ENCODE results near the gene DDX18. TPM values are rescaled to one million over a fixed set of nuclear protein-coding genes. Genes with fewer than 3 reads are reported as not detected.
A peak's percentile ranks its signal among the peaks of the same experiment; 100 is the strongest.

DDX18 gene
- total RNA-seq, 1 experiment from 2014 or later: 76.0 TPM

DNA sequence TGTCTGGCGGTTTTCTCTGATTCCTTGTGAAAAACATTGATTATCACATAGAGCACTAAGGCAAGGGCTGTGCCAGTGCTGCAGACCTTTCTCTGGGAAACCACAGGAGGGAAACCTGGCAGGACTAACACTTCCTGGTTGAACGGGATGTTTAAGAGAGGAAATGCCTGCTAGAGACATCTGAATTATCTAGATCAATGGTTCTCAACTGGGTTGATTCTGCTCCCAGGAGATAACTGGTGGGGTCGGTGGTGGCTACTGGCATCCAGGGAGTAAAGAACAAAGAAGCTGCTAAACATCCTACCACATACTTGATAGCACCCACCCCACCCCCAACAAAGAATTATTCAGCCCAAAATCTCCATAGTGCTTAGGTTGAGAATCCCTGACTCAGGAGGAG, 37.5 kb downstream of the DDX18 start:
- no TSS peak for BruUV-seq (replicated peaks)
- H3F3A ChIP-seq (ENCODE audit: insufficient read depth, low read depth): peaks cover 12% of the 10 kb centered on the region; the same call in 1 of the 2 replicates
- no peak for TF ChIP-seq EZH2 (IDR thresholded peaks at IDR 0.05; ENCODE audit: low read depth)
- TF ChIP-seq, protein P1, sequence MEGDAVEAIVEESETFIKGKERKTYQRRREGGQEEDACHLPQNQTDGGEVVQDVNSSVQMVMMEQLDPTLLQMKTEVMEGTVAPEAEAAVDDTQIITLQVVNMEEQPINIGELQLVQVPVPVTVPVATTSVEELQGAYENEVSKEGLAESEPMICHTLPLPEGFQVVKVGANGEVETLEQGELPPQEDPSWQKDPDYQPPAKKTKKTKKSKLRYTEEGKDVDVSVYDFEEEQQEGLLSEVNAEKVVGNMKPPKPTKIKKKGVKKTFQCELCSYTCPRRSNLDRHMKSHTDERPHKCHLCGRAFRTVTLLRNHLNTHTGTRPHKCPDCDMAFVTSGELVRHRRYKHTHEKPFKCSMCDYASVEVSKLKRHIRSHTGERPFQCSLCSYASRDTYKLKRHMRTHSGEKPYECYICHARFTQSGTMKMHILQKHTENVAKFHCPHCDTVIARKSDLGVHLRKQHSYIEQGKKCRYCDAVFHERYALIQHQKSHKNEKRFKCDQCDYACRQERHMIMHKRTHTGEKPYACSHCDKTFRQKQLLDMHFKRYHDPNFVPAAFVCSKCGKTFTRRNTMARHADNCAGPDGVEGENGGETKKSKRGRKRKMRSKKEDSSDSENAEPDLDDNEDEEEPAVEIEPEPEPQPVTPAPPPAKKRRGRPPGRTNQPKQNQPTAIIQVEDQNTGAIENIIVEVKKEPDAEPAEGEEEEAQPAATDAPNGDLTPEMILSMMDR (conservative IDR thresholded peaks at IDR 0.05): no peak
- no peaks in the 10 kb centered on the region for H3K36me3 ChIP-seq (ENCODE audit: low read depth)
- CTCF ChIA-PET: interaction anchor here (0.6 kb wide), 1 partner anchor 151 kb away, joined by 3 read pairs; no protein-coding TSS in a partner anchor
- no peaks in the 10 kb centered on the region for H3K9me3 ChIP-seq (ENCODE audit: insufficient read depth, low read depth)
- no peaks in the 10 kb centered on the region for H3K79me2 ChIP-seq (ENCODE audit: low read depth)
- DNase-seq: peak in 1 of 2 experiments; percentile 10
- H3K4me2 ChIP-seq: no peak overlapping the region
- POLR2A ChIA-PET (ENCODE audit: unreplicated experiment): no interaction called here
- no peak overlapping the region for H2AFZ ChIP-seq
- peaks cover 13% of the 10 kb centered on the region for H3K4me1 ChIP-seq (replicated peaks; ENCODE audit: insufficient read depth)
- H3K27me3 ChIP-seq (ENCODE audit: insufficient read depth, low read depth): peaks cover 70% of the 10 kb centered on the region
- intact Hi-C loops (cut with micrococcal nuclease; ENCODE audit: unreplicated experiment): no loop called here
- H3K27ac ChIP-seq: no peak overlapping the region
- no peaks in the 10 kb centered on the region for H4K20me1 ChIP-seq (ENCODE audit: insufficient read depth)
- no peak overlapping the region for H3K4me3 ChIP-seq
- no peaks in the 10 kb centered on the region for H3K9me2 ChIP-seq (ENCODE audit: insufficient read depth)

DNA sequence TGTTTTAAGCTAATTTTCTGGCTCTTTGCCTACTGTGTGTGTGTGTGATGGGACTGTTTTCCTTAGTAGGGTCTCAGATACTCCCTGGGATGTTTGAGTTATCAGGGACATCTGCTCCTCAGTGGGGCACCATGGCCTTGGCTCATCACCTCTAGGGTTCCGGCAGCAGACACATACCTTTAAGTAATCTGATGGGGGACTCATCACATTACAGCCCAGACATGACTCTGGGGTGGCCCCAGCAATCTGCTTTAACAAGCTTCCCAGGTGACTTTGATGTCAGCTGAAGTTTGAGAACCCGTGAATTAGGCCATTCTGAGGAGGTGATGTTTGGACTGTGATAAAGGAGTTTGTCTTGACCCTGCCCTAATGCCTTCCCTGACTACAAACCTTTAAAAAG, 38.8 kb downstream of the DDX18 start:
- Histone ChIP-seq H3K9me2 (ENCODE audit: insufficient read depth) (no peaks in the 10 kb centered on the region), H4K20me1 (ENCODE audit: insufficient read depth) (no peaks in the 10 kb centered on the region), H3K27ac (no peak overlapping the region), H3K36me3 (ENCODE audit: low read depth) (no peaks in the 10 kb centered on the region), H3K27me3 (ENCODE audit: insufficient read depth, low read depth) (peaks cover 56% of the 10 kb centered on the region), H3K4me1 (replicated peaks; ENCODE audit: insufficient read depth) (peaks cover 13% of the 10 kb centered on the region), H3F3A (ENCODE audit: insufficient read depth, low read depth) (peaks cover 14% of the 10 kb centered on the region; the same call in 1 of the 2 replicates), H3K4me2 (no peak overlapping the region), H2AFZ (no peak overlapping the region), H3K79me2 (ENCODE audit: low read depth) (no peaks in the 10 kb centered on the region), H3K4me3 (no peak overlapping the region), H3K9me3 (ENCODE audit: insufficient read depth, low read depth) (no peaks in the 10 kb centered on the region)
- no TSS peak for BruUV-seq (replicated peaks)
- no peak for TF ChIP-seq EZH2 (IDR thresholded peaks at IDR 0.05; ENCODE audit: low read depth)
- TF ChIP-seq, protein P1 (conservative IDR thresholded peaks at IDR 0.05): no peak
- POLR2A ChIA-PET (ENCODE audit: unreplicated experiment): interaction anchor here (0.6 kb wide), 1 partner anchor 229 kb away, joined by 3 read pairs; no protein-coding TSS in a partner anchor
- intact Hi-C loops (cut with micrococcal nuclease; ENCODE audit: unreplicated experiment): no loop called here
- no peak for DNase-seq
- CTCF ChIA-PET: no interaction called here

- intact Hi-C loops (cut with micrococcal nuclease; ENCODE audit: unreplicated experiment): no loop called here
These were observed 39.4 kb downstream of the DDX18 start for GRCh38 chr2:117853873-117854272.

More at GRCh38 chr2:117853873-117854272, 39.4 kb downstream of the DDX18 start:
- Histone ChIP-seq H3K27me3 (ENCODE audit: insufficient read depth, low read depth) (peaks cover 51% of the 10 kb centered on the region), H3K9me3 (ENCODE audit: insufficient read depth, low read depth) (no peaks in the 10 kb centered on the region), H3K27ac (no peak overlapping the region), H3K4me3 (no peak overlapping the region), H2AFZ (no peak overlapping the region), H3K36me3 (ENCODE audit: low read depth) (no peaks in the 10 kb centered on the region), H3K79me2 (ENCODE audit: low read depth) (no peaks in the 10 kb centered on the region), H4K20me1 (ENCODE audit: insufficient read depth) (no peaks in the 10 kb centered on the region), H3K9me2 (ENCODE audit: insufficient read depth) (no peaks in the 10 kb centered on the region), H3F3A (ENCODE audit: insufficient read depth, low read depth) (peaks cover 14% of the 10 kb centered on the region; the same call in 1 of the 2 replicates), H3K4me2 (no peak overlapping the region), H3K4me1 (replicated peaks; ENCODE audit: insufficient read depth) (peaks cover 13% of the 10 kb centered on the region)
- ChIA-PET CTCF (no interaction called here), POLR2A (ENCODE audit: unreplicated experiment) (interaction anchor here (0.6 kb wide), 1 partner anchor 228 kb away, joined by 3 read pairs; no protein-coding TSS in a partner anchor)
- TF ChIP-seq, protein P1 (conservative IDR thresholded peaks at IDR 0.05): no peak
- no peak for TF ChIP-seq EZH2 (IDR thresholded peaks at IDR 0.05; ENCODE audit: low read depth)
- no TSS peak for BruUV-seq (replicated peaks)
- no peak for DNase-seq

Measured in PC-9 (cell line).